GM10266 (cell line): Measurements from ENCODE around the gene RBBP9.

Experiments
- DNase-seq: peaks from one replicate; pipeline ENCODE4 v3.0.0; 2012; ENCODE audit errors: extremely low spot score
- TF ChIP-seq, protein P1 (sequence below): IDR thresholded peaks from 2 replicates; pipeline ENCODE4 v1.5.1; 2012; ENCODE audit warnings: mild to moderate bottlenecking, low read depth; ENCODE audit not compliant: control insufficient read depth, insufficient read depth; ENCODE audit errors: missing control alignments

RBBP9 gene

DNA sequence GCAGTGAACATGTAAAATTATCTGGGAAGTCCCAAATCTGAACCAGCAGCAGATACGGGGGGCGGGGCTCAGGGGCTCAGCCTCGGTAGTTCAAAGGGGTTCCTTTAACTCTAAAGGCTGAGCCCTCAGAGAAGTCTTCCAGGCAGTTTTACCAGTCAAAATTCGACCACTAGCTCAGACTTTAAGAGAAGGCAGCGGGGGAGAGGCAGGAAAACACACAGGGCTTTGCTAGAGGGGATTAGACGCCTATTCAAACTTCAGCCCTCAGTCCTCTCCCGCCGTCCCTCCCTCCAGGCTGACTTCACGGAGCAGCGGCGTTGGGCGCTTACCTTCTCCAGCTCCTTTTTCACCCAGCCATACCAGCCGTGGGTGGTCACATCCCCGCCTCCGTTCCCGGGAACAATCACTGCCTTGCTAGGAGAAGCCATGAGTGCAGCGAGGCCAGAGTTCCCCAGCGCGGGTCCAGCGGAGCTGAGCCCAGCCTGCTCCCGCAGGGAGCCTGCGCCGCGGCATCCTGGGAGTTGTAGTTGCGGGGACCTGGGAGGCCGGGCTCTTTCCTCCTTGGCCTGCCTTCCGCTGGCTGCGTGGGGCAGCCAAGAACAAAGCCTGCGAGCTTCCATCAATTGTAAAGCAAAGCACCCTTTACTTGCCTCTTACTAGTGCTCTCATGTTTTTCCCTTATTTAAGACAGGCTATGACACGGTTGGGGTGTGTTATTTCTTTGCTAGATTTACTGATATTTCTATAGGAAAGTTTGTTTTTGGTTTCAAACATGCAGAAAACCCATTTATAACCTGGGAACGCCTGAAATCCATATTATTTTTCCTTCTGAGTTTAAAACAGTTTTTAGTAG is at the start of gene RBBP9:
Gene RBBP9 (minus strand): TSS at position 486 of the 853 bp plus-strand sequence. CDS start 58 bp downstream, at position 428.
- TF ChIP-seq, protein P1, sequence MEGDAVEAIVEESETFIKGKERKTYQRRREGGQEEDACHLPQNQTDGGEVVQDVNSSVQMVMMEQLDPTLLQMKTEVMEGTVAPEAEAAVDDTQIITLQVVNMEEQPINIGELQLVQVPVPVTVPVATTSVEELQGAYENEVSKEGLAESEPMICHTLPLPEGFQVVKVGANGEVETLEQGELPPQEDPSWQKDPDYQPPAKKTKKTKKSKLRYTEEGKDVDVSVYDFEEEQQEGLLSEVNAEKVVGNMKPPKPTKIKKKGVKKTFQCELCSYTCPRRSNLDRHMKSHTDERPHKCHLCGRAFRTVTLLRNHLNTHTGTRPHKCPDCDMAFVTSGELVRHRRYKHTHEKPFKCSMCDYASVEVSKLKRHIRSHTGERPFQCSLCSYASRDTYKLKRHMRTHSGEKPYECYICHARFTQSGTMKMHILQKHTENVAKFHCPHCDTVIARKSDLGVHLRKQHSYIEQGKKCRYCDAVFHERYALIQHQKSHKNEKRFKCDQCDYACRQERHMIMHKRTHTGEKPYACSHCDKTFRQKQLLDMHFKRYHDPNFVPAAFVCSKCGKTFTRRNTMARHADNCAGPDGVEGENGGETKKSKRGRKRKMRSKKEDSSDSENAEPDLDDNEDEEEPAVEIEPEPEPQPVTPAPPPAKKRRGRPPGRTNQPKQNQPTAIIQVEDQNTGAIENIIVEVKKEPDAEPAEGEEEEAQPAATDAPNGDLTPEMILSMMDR, result no peak

GRCh38 chr20:18545566-18545965 is 48.5 kb upstream of the RBBP9 start:
- TF ChIP-seq, protein P1, result no peak

More for the DNA sequence above, at the start of gene RBBP9:
- DNase-seq, result peak; percentile 78

DNA sequence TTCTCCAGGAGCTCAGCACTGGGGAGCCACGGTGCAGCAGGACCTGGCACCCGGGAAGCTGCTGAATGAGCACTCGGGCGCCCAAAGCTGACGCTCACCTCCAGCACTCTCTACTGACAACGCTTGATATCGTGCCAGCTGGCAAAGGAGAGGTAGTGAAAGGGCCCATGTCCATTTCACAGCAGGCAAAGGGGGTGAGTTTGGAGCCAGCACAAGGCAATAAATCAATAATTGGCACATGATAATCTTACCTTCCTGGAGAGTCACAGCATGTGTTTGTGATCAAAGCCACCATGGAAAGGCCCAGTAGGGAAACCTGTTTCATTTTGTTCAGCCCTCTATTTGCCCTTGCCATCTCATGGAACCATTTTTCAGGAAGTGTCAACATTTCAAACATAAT is 46.9 kb upstream of the RBBP9 start:
- DNase-seq, result no peak
- TF ChIP-seq, protein P1, result no peak

More at GRCh38 chr20:18545566-18545965, 48.5 kb upstream of the RBBP9 start:
- DNase-seq, result no peak

DNA sequence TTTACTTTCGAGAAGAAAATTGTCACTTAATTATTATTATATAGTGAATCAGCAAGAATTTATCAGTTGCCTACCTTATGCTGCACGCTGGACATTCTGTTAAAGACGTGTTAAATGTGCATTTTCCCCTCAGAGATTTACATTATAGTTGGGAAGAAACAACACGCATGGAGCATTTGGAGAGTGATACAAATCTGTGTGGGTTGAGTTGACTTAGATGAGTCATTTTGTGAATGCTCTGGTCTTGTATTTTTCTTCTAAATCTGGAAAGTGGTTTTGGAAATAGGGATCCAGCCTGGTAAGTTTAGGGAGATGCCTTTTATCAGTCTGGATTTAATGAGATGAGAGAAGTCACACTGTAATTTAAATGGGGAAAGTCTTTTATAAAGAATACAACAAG is 46.2 kb upstream of the RBBP9 start:
- TF ChIP-seq, protein P1, result no peak
- DNase-seq, result no peak

DNA sequence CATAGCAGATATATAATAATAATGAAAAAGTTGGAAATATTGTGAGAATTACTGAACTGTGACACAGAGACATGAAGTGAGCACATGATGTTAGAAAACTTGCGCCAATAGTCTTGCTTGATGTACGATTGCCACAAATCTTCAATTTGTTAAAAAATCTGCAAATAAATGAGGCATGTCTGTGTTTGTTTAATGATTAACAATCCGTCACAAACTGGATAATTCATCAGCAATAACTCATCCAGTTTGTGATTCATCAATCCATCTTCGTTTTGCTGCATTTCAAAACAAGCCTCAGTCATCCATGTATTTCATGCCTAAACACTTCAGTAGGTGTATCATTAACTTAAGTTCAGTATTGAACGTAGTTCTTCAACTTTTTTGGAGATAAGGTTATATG is 44.7 kb upstream of the RBBP9 start:
- TF ChIP-seq, protein P1, result no peak
- no peak for DNase-seq

DNA sequence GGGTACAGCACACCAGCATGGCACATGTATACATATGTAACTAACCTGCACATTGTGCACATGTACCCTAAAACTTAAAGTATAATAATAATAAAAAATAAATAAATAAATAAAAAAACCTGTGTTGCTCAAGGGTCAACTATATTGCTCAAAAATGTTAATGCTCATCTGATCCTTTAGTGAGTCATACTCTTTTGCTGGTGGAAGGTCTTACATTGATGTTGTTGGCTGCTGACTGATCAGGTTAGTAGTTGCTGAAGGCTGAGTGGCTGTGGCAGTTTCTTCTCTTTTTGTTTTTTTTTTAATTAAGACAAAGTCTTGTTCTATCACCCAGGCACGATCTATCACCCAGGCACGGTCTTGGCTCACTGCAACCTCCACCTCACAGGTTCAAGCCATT is 40.6 kb upstream of the RBBP9 start:
- no peak for DNase-seq
- TF ChIP-seq, protein P1, result no peak

DNA sequence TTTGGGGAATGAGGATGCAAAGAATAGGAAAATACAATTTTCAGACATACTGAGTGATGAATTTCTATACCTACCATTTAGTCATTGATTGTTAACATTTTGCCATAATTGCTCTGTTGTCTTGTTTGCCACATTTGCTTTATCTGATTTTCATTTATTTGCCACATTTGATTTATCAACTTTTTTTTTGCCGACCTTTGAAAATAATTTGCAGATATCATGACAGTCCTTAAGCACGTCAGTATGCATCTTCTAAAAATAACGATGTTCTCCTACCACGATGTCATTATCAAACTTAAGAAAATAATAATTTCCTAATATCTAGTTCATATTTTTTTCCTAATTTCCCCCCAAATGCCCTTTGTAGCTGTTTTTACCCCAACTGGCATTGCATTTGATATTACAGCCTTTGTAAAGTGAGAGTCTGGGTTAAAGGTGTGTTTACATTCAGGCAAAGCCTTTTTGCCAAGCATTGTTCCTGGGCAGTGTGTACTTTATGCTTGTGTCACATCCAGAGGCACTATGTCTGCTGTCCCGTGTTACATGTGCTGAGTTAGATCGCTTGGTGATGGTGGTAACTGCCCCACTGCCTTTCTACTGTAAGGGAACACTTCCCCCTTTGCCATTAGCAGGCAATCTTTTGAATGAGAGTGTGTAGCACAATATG is 37.1 kb upstream of the RBBP9 start:
- TF ChIP-seq, protein P1, result no peak
- no peak for DNase-seq
